GM12873 (cell line): ENCODE results near the gene ZCCHC24.

ENCODE experiments used
- TF ChIP-seq, protein P1 (sequence below): IDR thresholded peaks from 2 replicates; pipeline ENCODE4 v1.5.1; 2012; ENCODE audit warnings: low read depth, mild to moderate bottlenecking, moderate library complexity, low read length, control low read depth; ENCODE audit not compliant: insufficient read depth; ENCODE audit errors: missing control alignments

Gene ZCCHC24

DNA sequence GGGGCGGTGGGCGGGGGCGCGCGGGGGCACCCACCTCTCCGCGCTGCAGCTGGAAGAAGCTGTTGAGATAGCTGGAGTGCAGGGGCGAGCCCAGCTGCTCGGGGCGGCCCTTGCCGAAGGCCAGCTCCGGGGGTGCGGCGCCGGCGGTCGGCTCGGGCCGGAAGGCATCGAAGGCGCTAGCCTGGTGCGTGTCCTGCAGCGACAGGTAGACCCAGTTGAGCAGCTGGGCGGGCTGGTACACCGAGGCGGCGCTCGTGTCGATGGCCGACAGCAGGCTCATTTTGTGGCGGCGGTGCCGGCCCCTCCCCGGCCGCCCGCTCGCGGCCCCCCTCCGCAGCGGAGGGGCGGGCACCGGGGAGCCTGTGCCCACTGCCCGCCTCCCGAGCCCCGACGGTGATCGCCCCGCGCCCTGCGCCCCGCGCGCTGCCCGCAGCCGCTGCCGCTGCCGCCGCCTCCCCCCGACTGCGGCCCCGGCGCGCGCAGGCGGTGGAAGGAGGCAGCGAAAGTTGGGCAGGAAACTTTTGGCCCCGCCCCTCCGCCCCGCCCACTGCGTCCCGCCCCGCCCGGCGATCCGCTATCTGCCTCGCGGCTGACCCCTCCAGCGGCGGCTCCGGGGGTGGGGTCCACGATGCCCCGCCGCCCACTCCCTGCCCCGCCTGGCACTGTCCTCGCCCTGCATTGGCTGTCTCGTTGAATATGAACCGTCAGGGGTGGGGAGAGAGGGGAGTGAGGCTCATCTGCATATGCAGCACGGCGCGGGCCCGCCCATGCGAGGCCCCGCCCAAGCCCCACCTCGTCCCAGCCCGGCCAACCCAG is at the start of gene ZCCHC24:
ZCCHC24 (minus strand) TSS at position 464 of the 816 bp plus-strand sequence; CDS start at position 280, 184 bp downstream.
- TF ChIP-seq, protein P1, sequence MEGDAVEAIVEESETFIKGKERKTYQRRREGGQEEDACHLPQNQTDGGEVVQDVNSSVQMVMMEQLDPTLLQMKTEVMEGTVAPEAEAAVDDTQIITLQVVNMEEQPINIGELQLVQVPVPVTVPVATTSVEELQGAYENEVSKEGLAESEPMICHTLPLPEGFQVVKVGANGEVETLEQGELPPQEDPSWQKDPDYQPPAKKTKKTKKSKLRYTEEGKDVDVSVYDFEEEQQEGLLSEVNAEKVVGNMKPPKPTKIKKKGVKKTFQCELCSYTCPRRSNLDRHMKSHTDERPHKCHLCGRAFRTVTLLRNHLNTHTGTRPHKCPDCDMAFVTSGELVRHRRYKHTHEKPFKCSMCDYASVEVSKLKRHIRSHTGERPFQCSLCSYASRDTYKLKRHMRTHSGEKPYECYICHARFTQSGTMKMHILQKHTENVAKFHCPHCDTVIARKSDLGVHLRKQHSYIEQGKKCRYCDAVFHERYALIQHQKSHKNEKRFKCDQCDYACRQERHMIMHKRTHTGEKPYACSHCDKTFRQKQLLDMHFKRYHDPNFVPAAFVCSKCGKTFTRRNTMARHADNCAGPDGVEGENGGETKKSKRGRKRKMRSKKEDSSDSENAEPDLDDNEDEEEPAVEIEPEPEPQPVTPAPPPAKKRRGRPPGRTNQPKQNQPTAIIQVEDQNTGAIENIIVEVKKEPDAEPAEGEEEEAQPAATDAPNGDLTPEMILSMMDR, result no peak

DNA sequence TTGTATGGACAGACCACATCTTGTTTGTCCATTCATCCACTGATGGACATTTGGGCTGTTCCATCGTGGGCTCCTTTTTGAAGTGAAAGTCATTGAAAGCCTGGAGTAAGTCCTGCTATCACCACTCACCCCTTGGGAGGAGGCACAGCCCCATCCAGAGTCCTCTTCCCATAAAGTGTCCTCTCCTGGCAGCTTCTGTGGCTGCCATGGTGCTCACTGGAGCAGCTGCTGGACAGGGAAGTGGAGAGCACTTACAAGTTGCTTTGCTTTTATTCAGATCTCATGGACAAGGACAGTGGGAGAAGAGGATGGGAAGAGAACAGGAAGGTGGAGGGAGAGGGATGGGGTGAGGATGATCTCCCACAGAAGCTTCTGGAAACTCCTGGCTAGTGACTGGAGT is 48.4 kb upstream of the ZCCHC24 start:
- TF ChIP-seq, protein P1, result no peak

DNA sequence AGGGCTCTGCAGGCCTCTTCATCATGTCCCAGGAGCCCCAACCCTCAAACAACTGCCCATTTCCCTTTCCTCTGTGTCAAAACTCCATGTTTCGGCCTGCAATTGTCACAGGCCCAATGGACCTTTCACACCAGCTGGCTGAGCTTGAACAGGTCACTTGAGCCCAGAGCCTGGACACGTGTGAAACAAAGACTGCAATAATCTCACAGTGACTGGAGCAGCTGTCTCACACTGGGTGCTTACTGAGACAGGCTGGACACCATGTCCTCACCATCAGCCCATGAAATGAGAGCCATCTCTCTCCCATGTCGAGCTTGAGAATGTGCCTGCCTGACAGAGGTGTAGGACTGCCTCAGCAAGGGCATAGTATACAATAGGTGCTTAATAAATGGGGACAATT is 47.4 kb upstream of the ZCCHC24 start:
- TF ChIP-seq, protein P1, result no peak

DNA sequence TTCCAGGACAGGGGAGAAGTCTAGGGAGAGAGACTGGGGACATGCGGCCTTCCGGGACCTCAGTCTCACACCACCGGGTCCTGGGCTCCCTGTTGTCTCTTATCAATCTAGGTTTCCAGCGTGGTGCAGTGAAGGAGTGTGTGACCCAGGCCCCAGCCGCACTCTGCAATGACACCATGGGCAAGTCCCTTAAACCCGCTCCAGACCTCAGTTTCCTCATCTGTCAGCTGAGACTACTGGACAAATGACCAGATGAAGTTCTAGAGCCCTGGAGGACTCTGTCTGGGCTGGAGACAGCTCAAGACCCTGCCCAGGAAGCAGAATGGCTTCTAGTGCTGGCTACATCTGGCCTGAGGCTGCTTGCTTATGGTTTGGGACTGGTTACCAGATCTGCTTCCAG is 46.8 kb upstream of the ZCCHC24 start:
- TF ChIP-seq, protein P1, result no peak

DNA sequence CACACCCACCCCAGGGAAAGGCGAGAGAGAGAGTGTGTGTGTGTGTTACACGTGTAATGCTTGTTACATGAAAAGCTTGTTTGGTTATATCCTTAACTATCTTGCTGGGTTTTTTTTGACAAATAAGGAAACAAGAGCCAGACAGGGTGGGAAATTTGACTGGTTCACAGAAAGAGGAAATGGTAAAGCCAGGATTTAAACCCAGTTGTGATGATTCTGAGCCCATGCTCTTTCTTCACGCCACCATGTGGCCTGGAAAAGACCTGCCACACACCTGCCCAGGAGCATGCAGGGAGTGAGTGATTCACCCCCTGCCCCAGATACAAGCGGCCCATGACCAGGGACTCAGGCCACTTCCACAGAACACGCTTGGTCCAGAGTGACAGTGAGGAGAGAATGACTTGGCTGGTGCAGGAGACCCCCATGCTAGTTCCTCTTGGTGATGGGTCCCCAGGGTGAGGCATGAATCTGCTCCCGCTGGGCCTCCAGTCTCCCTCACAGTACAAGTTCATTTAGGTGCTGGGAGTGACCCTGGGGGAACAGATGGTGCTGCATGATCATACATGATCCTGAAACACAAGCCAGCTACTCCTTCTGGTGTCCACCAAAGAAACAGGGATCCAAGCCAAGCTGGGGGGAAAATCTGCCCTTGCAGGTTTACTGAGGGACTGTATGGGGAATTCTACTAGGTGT is 45.9 kb upstream of the ZCCHC24 start:
- TF ChIP-seq, protein P1, result peak; percentile 52

DNA sequence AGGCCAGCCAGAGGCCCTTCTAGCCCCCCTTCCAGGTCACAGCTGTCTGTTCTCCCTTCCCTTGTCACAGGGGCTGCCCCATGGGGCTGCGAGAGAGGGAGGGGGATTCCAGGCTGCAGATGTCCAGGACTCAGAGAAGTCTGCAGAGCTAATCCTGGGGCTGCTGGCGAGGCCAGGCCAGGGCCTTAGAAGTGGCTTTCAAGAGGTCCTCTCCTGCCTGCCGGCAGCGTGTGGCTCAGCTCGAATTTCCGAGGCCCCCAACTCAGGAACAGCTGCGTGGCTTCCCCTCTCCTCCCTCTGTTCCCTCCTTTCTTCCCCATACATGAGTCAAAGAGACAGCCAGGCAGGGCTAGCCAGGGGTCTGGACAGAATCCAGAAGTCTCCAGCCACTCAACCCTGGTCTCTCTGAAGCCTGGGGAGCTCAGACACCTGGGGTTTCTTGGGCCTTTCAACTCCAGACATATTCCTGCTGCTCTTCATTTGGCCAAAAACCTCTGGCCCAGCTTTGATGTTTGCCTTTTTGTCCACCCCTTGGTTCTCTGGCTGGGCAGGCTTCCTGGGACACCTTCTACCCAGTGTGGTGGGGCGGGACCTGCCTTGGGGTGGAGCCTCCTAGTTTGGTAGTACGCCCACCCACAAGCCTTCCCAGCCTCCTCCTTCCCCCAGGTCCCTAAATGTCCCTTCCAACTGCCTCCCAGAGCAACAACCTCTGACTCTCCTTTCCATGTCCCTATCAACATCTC is 45.1 kb upstream of the ZCCHC24 start:
- TF ChIP-seq, protein P1, result no peak

DNA sequence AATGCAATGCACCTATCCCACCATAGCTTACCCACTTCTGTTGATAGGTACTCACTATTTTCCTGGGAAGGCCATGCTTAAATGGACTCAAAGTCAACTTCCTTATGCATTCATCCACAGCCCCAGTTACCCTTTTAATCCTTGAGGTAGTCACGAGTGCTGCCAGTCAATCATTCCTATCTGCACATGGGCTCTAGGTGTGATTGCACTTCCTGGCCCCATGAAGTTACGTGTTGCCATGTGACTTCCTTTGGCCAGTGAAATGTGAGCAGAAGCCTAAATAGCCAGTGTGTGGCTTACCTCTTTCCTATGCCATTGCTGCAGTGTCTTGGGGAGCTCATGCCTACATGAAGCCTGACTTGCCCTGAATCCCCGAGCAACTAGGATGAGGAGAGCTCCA is 43.4 kb upstream of the ZCCHC24 start:
- TF ChIP-seq, protein P1, result no peak
